ENCODE measurements around the gene EMD. TPM values are rescaled to one million over a fixed set of nuclear protein-coding genes. Genes with fewer than 3 reads are reported as not detected.
"Not testable (repeated sequence)": the region's sequence is repeated elsewhere in the genome, so short reads cannot be mapped to it uniquely, and the experiment has no call there.

The EMD gene
- total RNA-seq, 1 donor from 2014 or later: 16.1 TPM

GRCh38 chrX:154382483-154383069 is 3.5 kb downstream of the EMD start:
- FAIRE-seq (no peak), DNase-seq (ENCODE audit: low read depth) (no peak)
- H3K4me3 ChIP-seq (ENCODE audit: low read depth, low read length): no peak overlapping the region
- H3K36me3 ChIP-seq (ENCODE audit: control insufficient read depth, insufficient read depth, low read length): peaks cover 4% of the 10 kb centered on the region
- TF ChIP-seq CTCF (IDR thresholded peaks at IDR 0.05; ENCODE audit: insufficient read depth, low read length, severe bottlenecking): no peak
- H3K27me3 ChIP-seq (ENCODE audit: control insufficient read depth, insufficient read depth, low read length): no peaks in the 10 kb centered on the region

- DNase-seq (ENCODE audit: low read depth) (no peak), FAIRE-seq (peak; percentile 73)
- no peak for TF ChIP-seq CTCF (IDR thresholded peaks at IDR 0.05; ENCODE audit: insufficient read depth, low read length, severe bottlenecking)
- Histone ChIP-seq H3K36me3 (ENCODE audit: control insufficient read depth, insufficient read depth, low read length) (peaks cover 4% of the 10 kb centered on the region), H3K4me3 (ENCODE audit: low read depth, low read length) (no peak overlapping the region), H3K27me3 (ENCODE audit: control insufficient read depth, insufficient read depth, low read length) (no peaks in the 10 kb centered on the region)
Observed at GRCh38 chrX:154383359-154384283, 4.5 kb downstream of the EMD start.

GRCh38 chrX:154384284-154384892 is 5.3 kb downstream of the EMD start:
- no peak for DNase-seq (ENCODE audit: low read depth)
- peak; percentile 13 for TF ChIP-seq CTCF (IDR thresholded peaks at IDR 0.05; ENCODE audit: insufficient read depth, low read length, severe bottlenecking)
- Histone ChIP-seq H3K27me3 (ENCODE audit: control insufficient read depth, insufficient read depth, low read length) (no peaks in the 10 kb centered on the region), H3K36me3 (ENCODE audit: control insufficient read depth, insufficient read depth, low read length) (peaks cover 4% of the 10 kb centered on the region), H3K4me3 (ENCODE audit: low read depth, low read length) (no peak overlapping the region)
- FAIRE-seq: no peak

DNA sequence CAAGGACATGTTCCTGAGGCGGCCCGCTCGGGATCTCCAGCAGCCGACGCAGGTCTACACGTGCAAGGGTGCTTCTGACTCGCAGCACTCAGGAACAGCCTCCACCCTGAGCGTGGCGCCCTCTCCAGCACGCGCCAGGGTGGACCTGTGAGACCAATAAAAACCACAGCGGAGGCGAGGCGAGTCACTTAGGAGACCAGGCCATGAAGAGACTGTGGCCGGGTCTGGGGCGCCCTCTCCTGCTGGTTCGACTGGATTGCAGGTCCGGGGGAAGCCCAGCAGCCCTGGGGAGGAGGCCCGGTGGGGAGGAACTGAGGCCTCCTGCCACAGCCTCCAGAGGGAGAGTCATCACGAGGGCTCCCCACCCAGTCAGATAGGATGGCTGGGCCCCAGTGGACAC is 9.0 kb downstream of the EMD start:
- H3K4me3 ChIP-seq (ENCODE audit: low read depth, low read length); DNase-seq (ENCODE audit: low read depth); H3K36me3 ChIP-seq (ENCODE audit: control insufficient read depth, insufficient read depth, low read length); H3K27me3 ChIP-seq (ENCODE audit: control insufficient read depth, insufficient read depth, low read length): not testable (repeated sequence)
- peak; percentile 75 for FAIRE-seq

DNA sequence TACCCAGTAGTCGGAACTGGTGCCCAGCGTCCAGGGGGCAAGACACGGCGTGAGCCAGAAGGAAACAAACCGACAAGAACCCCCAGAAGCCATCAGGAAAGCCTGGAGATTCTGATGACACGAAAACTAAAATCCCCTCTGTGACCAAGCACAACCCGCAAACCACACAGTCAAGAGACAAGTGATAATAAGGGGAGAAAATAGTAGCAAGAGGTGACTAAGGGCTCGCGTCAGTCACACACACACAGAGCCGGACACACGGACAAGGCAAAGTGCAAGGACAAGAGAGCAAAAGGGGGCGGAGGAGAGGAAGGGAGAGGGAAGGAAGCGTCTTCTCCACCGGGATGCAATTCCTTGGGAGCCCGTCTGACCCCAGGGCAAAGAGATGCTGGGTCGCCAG is 9.6 kb downstream of the EMD start:
- not testable (repeated sequence) for DNase-seq (ENCODE audit: low read depth); H3K36me3 ChIP-seq (ENCODE audit: control insufficient read depth, insufficient read depth, low read length); H3K27me3 ChIP-seq (ENCODE audit: control insufficient read depth, insufficient read depth, low read length); H3K4me3 ChIP-seq (ENCODE audit: low read depth, low read length)
- peak; percentile 96 for FAIRE-seq

DNA sequence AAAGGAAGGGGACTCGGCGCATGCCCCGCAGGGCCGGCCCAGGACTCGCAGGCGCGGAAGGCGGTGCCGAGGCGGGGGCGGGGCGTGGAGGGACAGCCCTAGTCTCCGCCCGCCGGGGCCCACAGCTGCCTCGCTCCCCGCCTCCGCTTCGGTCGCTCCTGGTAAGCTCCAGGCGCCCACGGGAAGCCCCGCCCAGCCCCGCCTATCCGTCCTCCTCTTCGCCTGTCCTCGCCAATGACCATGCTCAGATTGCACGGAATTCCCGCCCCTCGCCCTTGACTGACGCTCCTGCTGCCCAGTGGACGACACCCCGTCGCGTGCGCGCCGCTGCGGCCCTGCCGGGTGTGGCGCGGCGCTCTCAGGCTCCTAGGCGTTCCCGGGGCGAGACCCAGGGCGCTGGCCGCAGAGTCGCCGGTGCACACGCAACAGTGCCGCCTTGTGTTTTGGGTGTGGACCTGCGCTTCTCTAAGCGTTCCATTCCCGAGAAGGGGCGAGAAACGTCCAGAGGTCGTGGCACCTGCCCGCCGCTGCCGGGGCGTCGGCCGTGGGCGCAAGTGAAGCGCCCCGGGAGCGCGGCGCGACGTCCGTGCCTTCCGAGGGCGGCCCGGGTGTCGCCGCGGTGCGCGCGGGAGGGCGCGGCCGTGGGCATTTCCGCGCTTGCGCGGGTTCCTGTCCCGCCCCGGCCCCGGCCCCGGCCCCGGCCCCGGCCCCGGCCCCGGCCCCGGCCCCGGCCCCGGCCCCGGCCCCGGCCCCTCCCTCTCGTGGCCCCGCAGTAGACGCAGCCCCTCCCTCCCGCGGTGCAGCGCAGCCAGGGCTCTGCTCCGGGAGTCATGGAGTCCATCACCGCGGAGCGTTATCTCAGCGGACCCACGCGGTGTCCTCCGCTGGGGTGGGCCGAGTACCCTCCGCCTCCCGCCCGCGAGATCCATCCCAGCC is 11.0 kb downstream of the EMD start:
- H3K4me3 ChIP-seq (ENCODE audit: low read depth, low read length); H3K36me3 ChIP-seq (ENCODE audit: control insufficient read depth, insufficient read depth, low read length); DNase-seq (ENCODE audit: low read depth); H3K27me3 ChIP-seq (ENCODE audit: control insufficient read depth, insufficient read depth, low read length): not testable (repeated sequence)
- FAIRE-seq: peak; percentile 82

GRCh38 chrX:154396363-154396762 is 17.3 kb downstream of the EMD start:
- H3K36me3 ChIP-seq (ENCODE audit: control insufficient read depth, insufficient read depth, low read length): peaks cover 11% of the 10 kb centered on the region
- not testable (repeated sequence) for H3K4me3 ChIP-seq (ENCODE audit: low read depth, low read length); H3K27me3 ChIP-seq (ENCODE audit: control insufficient read depth, insufficient read depth, low read length); FAIRE-seq; DNase-seq (ENCODE audit: low read depth)
